Esophagus squamous epithelium (tissue), 5 donors: ENCODE results near the gene MAD1L1. TPM values are rescaled to one million over a fixed set of nuclear protein-coding genes. Genes with fewer than 3 reads are reported as not detected.

Experiments used
- DNase-seq: peaks from one replicate; lab custom pipeline; 2025; lab: John Stamatoyannopoulos, UW
- H3K27ac ChIP-seq, 4 donors: fragments of 200-600 bp; sonication (generic); one replicate each; pipeline ENCODE4 v1.5.1; 2016 to 2019; ENCODE audit warnings: mild to moderate bottlenecking in 1 of 4
- H3K27me3 ChIP-seq, 4 donors: fragments of 200-600 bp; sonication (generic); 1 replicate in 3 of 4; 2 replicates in 1 of 4; pipeline versions ENCODE4 v1.5.1 to v1.6.0; 2017 to 2021; ENCODE audit warnings: antibody characterized with exemption in 1 of 4
- H3K36me3 ChIP-seq, 3 donors: fragments of 200-600 bp; sonication (generic); one replicate each; pipeline ENCODE4 v1.5.1; 2016 to 2019
- H3K4me1 ChIP-seq, 3 donors: fragments of 200-600 bp; sonication (generic); one replicate each; pipeline ENCODE4 v1.5.1; 2017 to 2019
- H3K4me3 ChIP-seq, 4 donors: fragments of 200-600 bp; sonication (generic); 1 replicate in 3 of 4; 2 replicates in 1 of 4; pipeline ENCODE4 v1.5.1; 2016 to 2019; ENCODE audit warnings: mild to moderate bottlenecking in 2 of 4, moderate library complexity in 1 of 4
- H3K9me3 ChIP-seq, 3 donors: fragments of 200-600 bp; sonication (generic); one replicate each; pipeline ENCODE4 v1.5.1; 2016 to 2019
- POLR2A ChIP-seq, 4 donors: fragments of 450-650 bp; IDR thresholded peaks; one replicate each; pipeline ENCODE4 v1.6.1; 2017; ENCODE audit warnings: antibody characterized with exemption in 4 of 4, mild to moderate bottlenecking in 4 of 4, moderate library complexity in 3 of 4
- WGBS, 2 donors: methylation state at CpG; one replicate each; pipeline ENCODE4 v1.1.5; 2018; 5-methylcytosine and 5-hydroxymethylcytosine counted together
- intact Hi-C: fragments of 100-400 bp; cut with DNase I; formaldehyde crosslinking; loops from one replicate; pipeline ENCODE4 v1.15.0; 2022
- total RNA-seq, 4 donors: library from RNA; depleted of rRNA; stranded (reverse); fragments of >200 nt; gene quantifications; one replicate each; pipeline ENCODE4 v1.1.0, GENCODE V29; 2016
- TF ChIP-seq, protein P1 (sequence below), 6 experiments: fragments of 450-650 bp in 4 of 6; fragments of 200-600 bp in 2 of 6; sonication (generic) in 2 of 6; IDR thresholded peaks; one replicate each; pipeline ENCODE4 v1.5.1; 2016 to 2019; ENCODE audit warnings: antibody characterized with exemption in 6 of 6, mild to moderate bottlenecking in 4 of 6, moderate library complexity in 4 of 6
- donor health status: DM: yes; HTN: yes; CAD: no.

MAD1L1 gene
- total RNA-seq, 4 donors from 2014 or later: 16.6 to 40.4 (median 30.2) TPM

DNA sequence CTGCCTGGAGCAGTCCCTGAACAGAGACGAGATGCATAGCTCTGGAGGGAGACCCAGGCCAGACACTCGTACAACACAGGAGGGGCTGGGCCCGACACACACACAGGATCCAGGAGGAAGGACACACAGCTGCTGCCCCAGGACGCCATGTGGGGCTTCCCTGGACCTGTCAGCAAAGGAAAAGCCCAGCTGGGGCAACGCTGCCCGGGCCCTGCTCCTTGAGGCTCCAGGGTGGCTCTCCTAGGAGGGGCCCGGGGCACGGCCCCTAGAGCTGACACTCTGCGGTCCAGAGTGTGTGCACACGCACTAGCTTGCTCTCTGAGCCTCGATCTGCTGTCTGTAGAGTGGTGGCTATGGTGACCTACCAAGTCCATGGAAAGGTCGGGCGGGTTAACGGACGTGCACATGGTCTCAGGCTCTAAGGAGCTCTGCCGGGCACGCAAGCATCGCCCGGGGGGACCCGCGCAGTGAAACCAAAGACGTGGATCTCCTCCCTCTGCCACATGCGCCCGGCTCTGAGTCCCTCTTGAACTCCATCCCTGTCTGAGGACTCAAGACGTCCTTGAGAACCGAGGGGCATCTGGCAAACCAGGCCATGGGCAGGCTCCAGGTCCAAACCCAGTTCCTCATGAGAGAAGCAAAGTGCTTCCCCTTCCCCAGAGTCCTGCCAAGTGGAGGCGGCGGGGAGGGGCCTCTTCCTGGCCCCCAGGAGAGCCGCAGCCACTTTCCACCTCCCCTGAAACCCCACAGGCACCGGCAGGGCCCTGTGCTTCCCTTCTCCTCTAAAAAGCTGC, 283.7 kb downstream of the MAD1L1 start:
- no peaks in the 10 kb centered on the region for H3K9me3 ChIP-seq
- WGBS, 2 donors: 92 to 93% methylated on average over 8 to 16 of the region's 30 CpGs
- H3K4me1 ChIP-seq: peaks cover 0 to 22% (median 0%) of the 10 kb centered on the region in 3 donors
- H3K27ac ChIP-seq: no peak overlapping the region
- H3K4me3 ChIP-seq: no peak overlapping the region
- no peak for DNase-seq
- H3K27me3 ChIP-seq: no peaks in the 10 kb centered on the region
- TF ChIP-seq, protein P1, sequence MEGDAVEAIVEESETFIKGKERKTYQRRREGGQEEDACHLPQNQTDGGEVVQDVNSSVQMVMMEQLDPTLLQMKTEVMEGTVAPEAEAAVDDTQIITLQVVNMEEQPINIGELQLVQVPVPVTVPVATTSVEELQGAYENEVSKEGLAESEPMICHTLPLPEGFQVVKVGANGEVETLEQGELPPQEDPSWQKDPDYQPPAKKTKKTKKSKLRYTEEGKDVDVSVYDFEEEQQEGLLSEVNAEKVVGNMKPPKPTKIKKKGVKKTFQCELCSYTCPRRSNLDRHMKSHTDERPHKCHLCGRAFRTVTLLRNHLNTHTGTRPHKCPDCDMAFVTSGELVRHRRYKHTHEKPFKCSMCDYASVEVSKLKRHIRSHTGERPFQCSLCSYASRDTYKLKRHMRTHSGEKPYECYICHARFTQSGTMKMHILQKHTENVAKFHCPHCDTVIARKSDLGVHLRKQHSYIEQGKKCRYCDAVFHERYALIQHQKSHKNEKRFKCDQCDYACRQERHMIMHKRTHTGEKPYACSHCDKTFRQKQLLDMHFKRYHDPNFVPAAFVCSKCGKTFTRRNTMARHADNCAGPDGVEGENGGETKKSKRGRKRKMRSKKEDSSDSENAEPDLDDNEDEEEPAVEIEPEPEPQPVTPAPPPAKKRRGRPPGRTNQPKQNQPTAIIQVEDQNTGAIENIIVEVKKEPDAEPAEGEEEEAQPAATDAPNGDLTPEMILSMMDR (IDR thresholded peaks at IDR 0.05): no peak
- TF ChIP-seq POLR2A (IDR thresholded peaks at IDR 0.05): no peak
- peaks cover 0 to 9% (median 0%) of the 10 kb centered on the region in 3 donors for H3K36me3 ChIP-seq
- intact Hi-C loops: no loop called here

DNA sequence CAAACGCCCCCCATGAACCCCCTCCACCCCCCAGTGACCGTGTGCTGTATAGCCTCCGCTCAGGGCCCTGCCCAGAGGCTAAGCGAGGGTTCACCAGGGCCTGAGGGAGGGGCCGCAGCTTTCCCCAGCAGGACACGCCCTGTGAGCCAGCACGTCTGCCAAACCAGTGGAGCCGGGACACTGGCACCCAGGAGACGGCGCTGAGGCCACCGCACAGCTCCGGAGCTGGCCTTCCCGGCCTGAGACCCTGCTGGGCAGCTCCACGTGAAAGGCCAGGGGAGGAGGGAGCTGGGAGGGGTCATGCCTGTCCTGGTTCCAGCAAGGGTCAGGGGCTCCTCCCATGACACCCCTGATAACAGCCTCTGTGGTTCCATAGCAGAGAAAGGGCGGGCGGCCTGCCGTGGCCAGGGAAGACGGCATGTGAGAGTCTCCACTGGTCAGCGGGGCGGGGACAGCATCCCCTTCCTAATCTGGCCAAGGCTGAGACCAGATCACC, 284.4 kb downstream of the MAD1L1 start:
- Histone ChIP-seq H3K36me3 (peaks cover 0 to 9% (median 0%) of the 10 kb centered on the region in 3 donors), H3K27ac (no peak overlapping the region), H3K4me1 (peaks cover 0 to 22% (median 0%) of the 10 kb centered on the region in 3 donors), H3K9me3 (no peaks in the 10 kb centered on the region), H3K4me3 (no peak overlapping the region), H3K27me3 (no peaks in the 10 kb centered on the region)
- WGBS, 2 donors: 100% methylated on average over 1 of the region's 20 CpGs; no CpG with 5 or more reads in 1 of the 2 donors
- TF ChIP-seq, protein P1 (IDR thresholded peaks at IDR 0.05): no peak
- no peak for TF ChIP-seq POLR2A (IDR thresholded peaks at IDR 0.05)
- intact Hi-C loops: no loop called here
- no peak for DNase-seq

- Histone ChIP-seq H3K4me3 (no peak overlapping the region), H3K27me3 (no peaks in the 10 kb centered on the region), H3K27ac (no peak overlapping the region), H3K36me3 (peaks cover 0 to 9% (median 0%) of the 10 kb centered on the region in 3 donors), H3K9me3 (no peaks in the 10 kb centered on the region), H3K4me1 (peaks cover 0 to 22% (median 0%) of the 10 kb centered on the region in 3 donors)
- TF ChIP-seq, protein P1 (IDR thresholded peaks at IDR 0.05): no peak
- no peak for TF ChIP-seq POLR2A (IDR thresholded peaks at IDR 0.05)
- 88 to 91% methylated on average over 6 to 8 of the region's 22 CpGs for WGBS, 2 donors
- intact Hi-C loops: no loop called here
- DNase-seq: no peak
These were observed 285.0 kb downstream of the MAD1L1 start for GRCh38 chr7:1947586-1948217.

DNA sequence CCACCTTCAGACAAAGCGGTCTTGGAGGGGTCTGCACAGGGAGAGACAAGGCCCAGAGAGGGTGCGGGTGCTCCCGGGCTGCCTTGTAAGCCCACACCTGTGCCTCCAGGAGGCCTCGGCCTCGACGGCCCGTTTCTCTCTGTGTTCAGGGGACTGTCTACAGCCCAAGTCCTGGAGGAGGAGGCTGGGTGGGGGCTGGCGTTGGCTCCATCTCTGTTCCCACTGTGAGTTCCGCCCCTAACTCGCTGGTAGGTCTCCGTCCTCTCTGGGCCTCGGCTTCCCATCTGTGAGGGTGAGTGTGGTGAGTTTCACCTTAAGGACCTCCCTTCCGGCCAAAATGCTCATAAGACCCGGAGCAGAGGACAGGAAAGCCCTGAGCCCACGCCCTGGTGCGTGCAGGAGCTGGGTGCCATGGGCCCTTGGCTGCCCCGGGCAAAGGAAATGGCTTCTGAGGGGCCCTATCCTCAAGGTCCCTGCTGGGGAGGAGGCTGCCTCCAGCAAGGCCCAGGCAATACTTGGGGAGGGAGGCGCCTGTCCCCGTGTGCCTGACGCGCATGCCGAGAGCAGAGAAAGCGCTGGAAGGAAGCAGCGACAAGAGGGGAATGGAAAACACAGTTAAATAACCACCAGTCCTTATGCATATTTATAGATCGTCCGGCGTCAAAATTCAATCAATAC, 285.8 kb downstream of the MAD1L1 start:
- H3K9me3 ChIP-seq: no peaks in the 10 kb centered on the region
- H3K4me1 ChIP-seq: peaks cover 0 to 22% (median 0%) of the 10 kb centered on the region in 3 donors
- WGBS, 2 donors: 94 to 97% methylated on average over 8 to 23 of the region's 27 CpGs
- no peak for TF ChIP-seq POLR2A (IDR thresholded peaks at IDR 0.05)
- TF ChIP-seq, protein P1 (IDR thresholded peaks at IDR 0.05): no peak
- H3K36me3 ChIP-seq: peaks cover 0 to 9% (median 0%) of the 10 kb centered on the region in 3 donors
- no peak overlapping the region for H3K4me3 ChIP-seq
- H3K27me3 ChIP-seq: no peaks in the 10 kb centered on the region
- H3K27ac ChIP-seq: no peak overlapping the region
- intact Hi-C loops: no loop called here
- no peak for DNase-seq
